SU-DHL-6 (cell line): ENCODE results near the gene C1QL3.

Experiments used
- H2AFZ ChIP-seq: fragments of 200-600 bp; sonication (generic); 2 replicates; pipeline ENCODE4 v1.6.1; 2014; ENCODE audit warnings: low read depth, mild to moderate bottlenecking, moderate library complexity, mixed read lengths, antibody characterized with exemption, low read length; ENCODE audit not compliant: severe bottlenecking
- H3F3A ChIP-seq: fragments of 200-600 bp; shearing (Covaris generic); 2 replicates; pipeline ENCODE4 v1.6.0; 2016; ENCODE audit warnings: antibody characterized with exemption, mild to moderate bottlenecking; ENCODE audit not compliant: insufficient read depth
- H3K27ac ChIP-seq: fragments of 200-600 bp; sonication (generic); 2 replicates; pipeline ENCODE4 v1.5.1; 2016; ENCODE audit warnings: low read depth, mild to moderate bottlenecking, low read length, moderate library complexity, mixed read lengths
- H3K27me3 ChIP-seq: fragments of 200-600 bp; sonication (generic), shearing (Covaris generic); 2 replicates; pipeline ENCODE4 v1.6.0; 2014; ENCODE audit warnings: mild to moderate bottlenecking, low read length
- H3K36me3 ChIP-seq: fragments of 200-600 bp; sonication (generic); 2 replicates; pipeline ENCODE4 v1.6.1; 2014; ENCODE audit warnings: mild to moderate bottlenecking, low read length, mixed read lengths
- H3K4me2 ChIP-seq: fragments of 300-600, 200-600 bp; shearing (Covaris generic), sonication (generic); 2 replicates; pipeline ENCODE4 v1.6.0; 2014; ENCODE audit warnings: low read length, low read depth, mild to moderate bottlenecking; ENCODE audit not compliant: poor library complexity, severe bottlenecking
- H3K4me3 ChIP-seq: fragments of 200-600 bp; sonication (generic); 2 replicates; pipeline ENCODE4 v1.5.1; 2014; ENCODE audit warnings: antibody characterized with exemption, low read length, mild to moderate bottlenecking, mixed read lengths; ENCODE audit not compliant: insufficient read depth, poor library complexity, severe bottlenecking
- H3K79me2 ChIP-seq: fragments of 200-600 bp; sonication (generic); 2 replicates; pipeline ENCODE4 v1.6.1; 2014; ENCODE audit warnings: mild to moderate bottlenecking, low read length, moderate library complexity; ENCODE audit not compliant: insufficient read depth
- H3K9ac ChIP-seq: fragments of 200-600 bp; sonication (generic); 2 replicates; pipeline ENCODE4 v1.7.0; 2014; ENCODE audit warnings: mild to moderate bottlenecking, low read length
- H3K9me2 ChIP-seq: fragments of 200-600 bp; sonication (generic); replicated peaks from 2 replicates; pipeline ENCODE4 v1.6.1; 2014; ENCODE audit warnings: low read length; ENCODE audit not compliant: insufficient read depth
- H3K9me3 ChIP-seq: fragments of 200-600 bp; sonication (generic); 2 replicates; pipeline ENCODE4 v1.6.1; 2014; ENCODE audit warnings: low read length, mixed read lengths; ENCODE audit not compliant: insufficient read depth
- H4K20me1 ChIP-seq: fragments of 200-600 bp; sonication (generic); 2 replicates; pipeline ENCODE4 v1.6.1; 2014; ENCODE audit warnings: low read depth, mild to moderate bottlenecking, antibody characterized with exemption, low read length, moderate library complexity, mixed read lengths
- CTCF ChIP-seq: fragments of 200-600 bp; sonication (generic); IDR thresholded peaks from one replicate; pipeline ENCODE4 v1.5.1; 2017; ENCODE audit warnings: antibody characterized with exemption, mild to moderate bottlenecking, low read length, moderate library complexity; ENCODE audit not compliant: insufficient read depth, poor library complexity, severe bottlenecking
- EZH2phosphoT487 ChIP-seq: fragments of 200-600 bp; sonication (generic), shearing (Covaris generic); conservative IDR thresholded peaks from 2 replicates; pipeline ENCODE4 v1.6.1; 2018; ENCODE audit warnings: mild to moderate bottlenecking, antibody characterized with exemption, low read length, moderate library complexity, mixed read lengths

The C1QL3 gene

GRCh38 chr10:16518822-16519221, 2.9 kb downstream of the C1QL3 start:
- no peak for TF ChIP-seq CTCF
- no peak for TF ChIP-seq EZH2phosphoT487
- no peak overlapping the region for H2AFZ ChIP-seq
- H3K36me3 ChIP-seq = no peaks in the 10 kb centered on the region
- H3K4me2 ChIP-seq = no peak overlapping the region
- H3K9me2 ChIP-seq = no peaks in the 10 kb centered on the region
- H3K9ac ChIP-seq = no peak overlapping the region
- H3K79me2 ChIP-seq = no peaks in the 10 kb centered on the region
- H3K27ac ChIP-seq = no peak overlapping the region
- H4K20me1 ChIP-seq = no peaks in the 10 kb centered on the region
- H3K27me3 ChIP-seq = no peaks in the 10 kb centered on the region
- 0 out of 2 replicates have a peak, but pooled peaks cover 3% of the 10 kb centered on the region for H3F3A ChIP-seq
- no peak overlapping the region for H3K4me3 ChIP-seq
- no peaks in the 10 kb centered on the region for H3K9me3 ChIP-seq

GRCh38 chr10:16510843-16511242, 10.8 kb downstream of the C1QL3 start:
- no peaks in the 10 kb centered on the region for H3K9me3 ChIP-seq
- H3K27me3 ChIP-seq = no peaks in the 10 kb centered on the region
- H3K27ac ChIP-seq = no peak overlapping the region
- no peaks in the 10 kb centered on the region; the same call in 1 of the 2 replicates for H4K20me1 ChIP-seq
- no peaks in the 10 kb centered on the region for H3F3A ChIP-seq
- no peak overlapping the region for H2AFZ ChIP-seq
- H3K79me2 ChIP-seq = no peaks in the 10 kb centered on the region
- no peak overlapping the region for H3K4me2 ChIP-seq
- H3K9me2 ChIP-seq = no peaks in the 10 kb centered on the region
- H3K9ac ChIP-seq = no peak overlapping the region
- no peak overlapping the region for H3K4me3 ChIP-seq
- no peaks in the 10 kb centered on the region; the same call in 1 of the 2 replicates for H3K36me3 ChIP-seq
- TF ChIP-seq EZH2phosphoT487 (no peak), CTCF (no peak)

GRCh38 chr10:16509996-16510395, 11.7 kb downstream of the C1QL3 start:
- Histone ChIP-seq H3K9me3 (no peaks in the 10 kb centered on the region), H2AFZ (no peak overlapping the region), H3F3A (no peaks in the 10 kb centered on the region), H3K27ac (no peak overlapping the region), H3K36me3 (no peaks in the 10 kb centered on the region; the same call in 1 of the 2 replicates), H4K20me1 (no peaks in the 10 kb centered on the region; the same call in 1 of the 2 replicates), H3K9me2 (no peaks in the 10 kb centered on the region), H3K79me2 (no peaks in the 10 kb centered on the region), H3K27me3 (no peaks in the 10 kb centered on the region), H3K4me3 (no peak overlapping the region), H3K9ac (no peak overlapping the region), H3K4me2 (no peak overlapping the region)
- TF ChIP-seq EZH2phosphoT487 (no peak), CTCF (no peak)

- Histone ChIP-seq H3K4me3 (no peak overlapping the region), H3K9me2 (no peaks in the 10 kb centered on the region), H3K27me3 (no peaks in the 10 kb centered on the region), H4K20me1 (no peaks in the 10 kb centered on the region), H3K9ac (no peak overlapping the region), H3K36me3 (no peaks in the 10 kb centered on the region), H3K27ac (no peak overlapping the region), H3K4me2 (no peak overlapping the region), H3K9me3 (no peaks in the 10 kb centered on the region), H3K79me2 (no peaks in the 10 kb centered on the region), H3F3A (no peaks in the 10 kb centered on the region), H2AFZ (no peak overlapping the region)
- no peak for TF ChIP-seq CTCF
- no peak for TF ChIP-seq EZH2phosphoT487
These were observed 16.5 kb downstream of the C1QL3 start for GRCh38 chr10:16505161-16505560.
